HG03354 (cell line): ENCODE data around the gene ADAMTS20.

Experiments used
- ATAC-seq: cut with Tn5 transposase; IDR thresholded peaks from one replicate; pipeline ENCODE4 v1.9.1; 2021; ENCODE audit warnings: mild to moderate bottlenecking; ENCODE audit not compliant: unreplicated experiment, poor library complexity, severe bottlenecking

Gene ADAMTS20

GRCh38 chr12:43482311-43483085 is 69.5 kb downstream of the ADAMTS20 start:
- no peak for ATAC-seq

DNA sequence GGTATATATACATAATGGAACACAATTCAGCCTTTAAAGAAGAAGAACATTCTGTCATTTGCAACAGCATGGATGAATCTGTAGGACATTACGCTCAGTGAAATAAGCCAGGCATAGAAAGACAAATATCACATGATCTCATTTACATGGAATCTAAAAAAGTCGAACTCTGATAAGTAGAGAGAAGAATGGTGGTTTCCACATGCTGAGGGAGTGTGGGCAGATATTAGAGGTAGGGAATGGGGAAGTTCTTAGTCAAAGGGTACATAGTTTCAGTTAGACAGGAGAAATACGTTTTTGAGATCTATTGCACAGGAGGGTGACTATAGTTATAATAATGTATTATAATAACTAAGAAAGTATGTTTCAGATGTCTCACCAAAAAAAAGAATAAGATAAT is 71.4 kb downstream of the ADAMTS20 start:
- ATAC-seq = no peak

DNA sequence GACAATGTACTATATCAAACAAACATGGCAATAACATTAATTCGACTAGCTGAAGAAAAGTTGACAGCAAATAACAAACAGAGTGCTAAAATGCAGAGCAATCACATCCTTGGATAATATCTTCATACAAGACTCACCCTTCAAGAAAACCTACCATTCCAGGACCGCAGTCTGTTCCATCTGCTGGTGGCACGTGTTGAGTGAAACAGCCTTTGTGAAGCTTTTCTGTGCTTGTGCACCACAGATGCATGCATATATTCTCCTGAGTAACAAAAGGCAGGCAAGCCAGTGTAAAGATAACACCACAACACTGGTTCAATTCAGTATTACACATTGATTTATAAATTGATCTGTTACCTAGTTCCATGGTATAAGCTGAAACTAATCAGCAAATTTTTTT is 89.3 kb downstream of the ADAMTS20 start:
- ATAC-seq = no peak

DNA sequence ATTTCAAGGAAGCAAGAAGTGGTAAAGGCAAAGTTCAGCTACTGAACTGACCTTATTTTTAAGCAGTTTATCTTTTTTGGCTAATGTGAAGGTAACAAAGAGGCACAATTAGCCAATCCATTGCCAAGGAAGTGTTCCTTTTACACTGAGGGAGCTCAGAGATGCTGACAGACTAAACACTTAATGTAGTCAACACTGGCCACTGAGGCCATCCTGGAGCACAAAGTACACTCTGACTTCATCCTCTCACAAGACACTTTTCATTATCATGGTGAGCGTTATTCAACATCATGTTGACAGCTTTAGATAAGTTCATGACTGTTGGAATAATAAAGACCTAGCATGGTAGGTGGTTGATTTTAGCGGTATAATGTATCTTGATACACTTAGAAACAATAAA is 89.9 kb downstream of the ADAMTS20 start:
- ATAC-seq = no peak

- no peak for ATAC-seq
Measured at GRCh38 chr12:43459285-43459684, 92.7 kb downstream of the ADAMTS20 start.

DNA sequence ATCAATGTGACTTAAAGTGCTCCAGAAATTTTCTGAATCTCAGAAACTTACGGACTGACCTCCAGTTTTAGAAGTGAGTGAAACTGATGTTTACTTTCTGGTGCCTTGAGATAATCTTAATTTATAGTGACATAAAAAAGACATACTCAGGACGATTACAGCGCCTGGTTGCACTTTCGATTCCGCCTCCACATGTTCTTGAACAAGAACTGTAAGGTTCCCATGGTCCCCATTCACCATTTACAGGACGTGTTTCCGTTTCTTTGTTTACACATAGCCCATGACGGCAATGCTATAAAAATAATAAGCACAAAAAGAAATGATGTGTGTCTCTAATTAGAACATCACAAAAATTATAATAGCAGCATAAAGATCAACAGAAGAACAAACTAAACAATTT is 98.2 kb downstream of the ADAMTS20 start:
- no peak for ATAC-seq

- peak; percentile 87 for ATAC-seq
Measured at GRCh38 chr12:43444940-43445564, 107.0 kb downstream of the ADAMTS20 start.

GRCh38 chr12:43436597-43436996 is 115.4 kb downstream of the ADAMTS20 start:
- no peak for ATAC-seq

GRCh38 chr12:43434614-43435013 is 117.4 kb downstream of the ADAMTS20 start:
- no peak for ATAC-seq

- no peak for ATAC-seq
Measured at GRCh38 chr12:43428088-43428600, 123.9 kb downstream of the ADAMTS20 start.

DNA sequence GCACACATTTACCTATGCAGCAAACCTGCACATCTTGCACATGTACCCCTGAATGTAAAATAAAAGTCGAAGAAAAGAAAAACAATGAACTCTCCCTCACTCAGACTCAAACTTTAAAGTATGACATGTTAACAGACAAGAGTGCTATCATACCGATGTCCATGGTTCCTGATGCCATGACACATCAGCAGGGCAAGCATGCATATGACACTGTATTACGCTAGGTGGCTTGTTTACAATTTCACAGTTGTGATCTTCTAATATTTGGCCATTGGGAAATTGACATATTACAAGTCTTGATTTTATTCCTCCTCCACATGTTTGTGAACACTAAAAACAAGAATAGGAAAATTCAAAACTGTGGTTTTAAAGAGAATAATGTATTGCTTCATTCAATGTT is 126.6 kb downstream of the ADAMTS20 start:
- no peak for ATAC-seq

- ATAC-seq = no peak
Measured at GRCh38 chr12:43416981-43417380, 135.0 kb downstream of the ADAMTS20 start.

- ATAC-seq = peak; percentile 55
Measured at GRCh38 chr12:43407816-43408645, 144.0 kb downstream of the ADAMTS20 start.

DNA sequence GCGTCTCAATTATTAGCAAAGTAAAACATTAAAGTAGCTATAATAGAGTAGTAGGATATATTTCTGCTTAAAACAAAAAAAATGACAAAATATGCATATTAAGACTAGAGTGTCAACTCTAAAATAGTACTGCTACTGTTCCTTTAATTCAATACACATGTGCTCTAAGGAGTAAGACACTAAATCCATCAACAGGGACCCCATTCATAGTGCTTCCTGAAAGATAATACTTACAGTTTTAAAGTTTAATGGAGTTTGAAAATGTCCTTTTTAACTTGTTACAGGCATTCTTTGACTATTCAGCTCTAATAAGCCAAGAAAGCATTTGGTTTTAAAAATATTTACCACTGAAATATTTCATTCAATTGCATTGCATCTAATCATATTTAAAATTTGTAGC is 145.2 kb downstream of the ADAMTS20 start:
- ATAC-seq = no peak

- ATAC-seq = no peak
Measured at GRCh38 chr12:43402436-43402835, 149.6 kb downstream of the ADAMTS20 start.

DNA sequence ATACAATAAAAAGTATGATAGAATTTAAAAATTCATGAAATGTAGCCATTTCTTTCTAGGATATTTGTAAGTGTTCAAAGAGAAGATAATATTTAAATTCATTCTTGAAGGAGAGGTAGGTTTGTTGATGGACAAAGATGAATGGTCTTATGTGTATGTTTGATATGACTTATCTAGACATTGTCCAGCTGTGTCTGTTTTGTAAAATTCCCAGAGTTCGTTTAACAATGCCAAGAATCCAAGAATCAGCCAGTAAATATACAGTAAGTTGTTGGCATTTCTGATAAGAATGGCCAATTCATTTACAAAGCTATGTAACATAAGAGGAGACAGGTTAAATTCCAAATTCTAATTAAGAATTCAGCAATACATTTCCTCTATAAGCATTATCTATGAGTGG is 150.9 kb downstream of the ADAMTS20 start:
- no peak for ATAC-seq

GRCh38 chr12:43396671-43397070 is 155.3 kb downstream of the ADAMTS20 start:
- no peak for ATAC-seq

GRCh38 chr12:43392116-43392515 is 159.9 kb downstream of the ADAMTS20 start:
- ATAC-seq = no peak

GRCh38 chr12:43381879-43382278 is 170.1 kb downstream of the ADAMTS20 start:
- no peak for ATAC-seq

DNA sequence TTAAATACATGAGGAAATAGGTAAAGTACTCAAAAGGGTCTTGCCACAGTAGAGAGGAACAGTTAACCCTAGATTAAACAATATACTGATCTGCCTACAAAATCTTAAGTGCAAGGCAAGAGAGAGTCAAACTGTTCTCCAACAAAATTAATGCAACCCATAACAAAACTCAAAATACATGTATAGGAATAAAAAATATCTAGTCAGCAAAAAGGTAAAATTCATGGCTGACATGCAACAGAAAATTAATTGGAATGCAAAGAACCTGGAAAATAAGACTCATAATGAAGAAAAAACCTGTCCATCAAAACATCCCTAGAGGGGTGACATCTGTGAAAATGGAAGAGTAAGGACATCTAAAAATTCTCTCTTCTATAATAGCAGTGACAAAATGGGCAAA is 173.6 kb downstream of the ADAMTS20 start:
- no peak for ATAC-seq
